AML-193 (cell line): ENCODE data around the gene BCAN.
"Not testable (repeated sequence)": the region's sequence is repeated elsewhere in the genome, so short reads cannot be mapped to it uniquely, and the experiment has no call there.

Source experiments
- DNase-seq, 2 experiments: peaks; one replicate each; lab custom pipeline; 2025; lab: John Stamatoyannopoulos, UW

Gene BCAN, protein sequence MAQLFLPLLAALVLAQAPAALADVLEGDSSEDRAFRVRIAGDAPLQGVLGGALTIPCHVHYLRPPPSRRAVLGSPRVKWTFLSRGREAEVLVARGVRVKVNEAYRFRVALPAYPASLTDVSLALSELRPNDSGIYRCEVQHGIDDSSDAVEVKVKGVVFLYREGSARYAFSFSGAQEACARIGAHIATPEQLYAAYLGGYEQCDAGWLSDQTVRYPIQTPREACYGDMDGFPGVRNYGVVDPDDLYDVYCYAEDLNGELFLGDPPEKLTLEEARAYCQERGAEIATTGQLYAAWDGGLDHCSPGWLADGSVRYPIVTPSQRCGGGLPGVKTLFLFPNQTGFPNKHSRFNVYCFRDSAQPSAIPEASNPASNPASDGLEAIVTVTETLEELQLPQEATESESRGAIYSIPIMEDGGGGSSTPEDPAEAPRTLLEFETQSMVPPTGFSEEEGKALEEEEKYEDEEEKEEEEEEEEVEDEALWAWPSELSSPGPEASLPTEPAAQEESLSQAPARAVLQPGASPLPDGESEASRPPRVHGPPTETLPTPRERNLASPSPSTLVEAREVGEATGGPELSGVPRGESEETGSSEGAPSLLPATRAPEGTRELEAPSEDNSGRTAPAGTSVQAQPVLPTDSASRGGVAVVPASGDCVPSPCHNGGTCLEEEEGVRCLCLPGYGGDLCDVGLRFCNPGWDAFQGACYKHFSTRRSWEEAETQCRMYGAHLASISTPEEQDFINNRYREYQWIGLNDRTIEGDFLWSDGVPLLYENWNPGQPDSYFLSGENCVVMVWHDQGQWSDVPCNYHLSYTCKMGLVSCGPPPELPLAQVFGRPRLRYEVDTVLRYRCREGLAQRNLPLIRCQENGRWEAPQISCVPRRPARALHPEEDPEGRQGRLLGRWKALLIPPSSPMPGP

DNA sequence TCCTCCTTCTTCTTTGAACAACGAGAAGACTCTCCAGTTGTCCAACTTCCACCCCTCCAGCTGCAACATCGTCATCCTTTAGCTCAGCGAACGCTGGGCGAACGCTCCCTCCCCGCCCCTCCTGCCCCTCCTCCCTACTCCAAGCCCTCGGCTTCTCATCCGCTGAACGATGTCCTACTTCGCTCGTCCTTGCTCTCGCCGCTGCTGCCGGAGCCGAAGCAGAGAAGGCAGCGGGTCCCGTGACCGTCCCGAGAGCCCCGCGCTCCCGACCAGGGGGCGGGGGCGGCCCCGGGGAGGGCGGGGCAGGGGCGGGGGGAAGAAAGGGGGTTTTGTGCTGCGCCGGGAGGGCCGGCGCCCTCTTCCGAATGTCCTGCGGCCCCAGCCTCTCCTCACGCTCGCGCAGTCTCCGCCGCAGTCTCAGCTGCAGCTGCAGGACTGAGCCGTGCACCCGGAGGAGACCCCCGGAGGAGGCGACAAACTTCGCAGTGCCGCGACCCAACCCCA, at the start of gene BCAN:
BCAN (plus strand) TSS at position 357 of the 504 bp plus-strand sequence. CDS start 3,938 bp downstream, outside the sequence.
- no peak for DNase-seq

DNA sequence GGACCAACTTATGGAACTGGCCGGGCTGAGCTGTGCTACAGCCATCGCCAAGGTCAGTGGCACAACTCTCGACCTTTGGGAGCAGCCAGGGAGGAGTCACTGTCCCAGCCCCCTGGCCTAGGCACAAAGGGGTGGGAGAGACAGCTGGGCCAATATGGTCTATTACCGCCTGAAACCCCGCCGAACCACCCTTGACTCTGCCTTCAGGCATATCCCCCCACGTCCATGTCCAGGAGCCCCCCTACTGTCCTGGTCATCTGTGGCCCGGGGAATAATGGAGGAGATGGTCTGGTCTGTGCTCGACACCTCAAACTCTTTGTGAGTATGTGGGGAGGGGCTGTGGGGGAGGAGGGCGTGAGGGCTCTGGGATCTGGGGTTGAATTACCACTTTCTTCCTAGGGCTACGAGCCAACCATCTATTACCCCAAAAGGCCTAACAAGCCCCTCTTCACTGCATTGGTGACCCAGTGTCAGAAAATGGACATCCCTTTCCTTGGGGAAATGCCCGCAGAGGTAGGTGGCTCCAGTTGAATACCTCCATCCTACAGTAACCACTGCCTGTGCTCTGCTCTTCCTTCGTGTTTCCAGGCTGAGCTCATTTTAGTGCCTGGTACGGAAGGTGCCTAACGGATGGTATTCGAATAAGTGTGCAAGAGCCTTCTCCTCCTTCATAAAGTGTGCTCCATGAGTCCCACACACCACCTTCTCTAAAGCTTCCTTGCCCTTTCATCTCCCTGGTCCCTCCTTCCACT, 49.6 kb upstream of the BCAN start:
- no peak for DNase-seq

DNA sequence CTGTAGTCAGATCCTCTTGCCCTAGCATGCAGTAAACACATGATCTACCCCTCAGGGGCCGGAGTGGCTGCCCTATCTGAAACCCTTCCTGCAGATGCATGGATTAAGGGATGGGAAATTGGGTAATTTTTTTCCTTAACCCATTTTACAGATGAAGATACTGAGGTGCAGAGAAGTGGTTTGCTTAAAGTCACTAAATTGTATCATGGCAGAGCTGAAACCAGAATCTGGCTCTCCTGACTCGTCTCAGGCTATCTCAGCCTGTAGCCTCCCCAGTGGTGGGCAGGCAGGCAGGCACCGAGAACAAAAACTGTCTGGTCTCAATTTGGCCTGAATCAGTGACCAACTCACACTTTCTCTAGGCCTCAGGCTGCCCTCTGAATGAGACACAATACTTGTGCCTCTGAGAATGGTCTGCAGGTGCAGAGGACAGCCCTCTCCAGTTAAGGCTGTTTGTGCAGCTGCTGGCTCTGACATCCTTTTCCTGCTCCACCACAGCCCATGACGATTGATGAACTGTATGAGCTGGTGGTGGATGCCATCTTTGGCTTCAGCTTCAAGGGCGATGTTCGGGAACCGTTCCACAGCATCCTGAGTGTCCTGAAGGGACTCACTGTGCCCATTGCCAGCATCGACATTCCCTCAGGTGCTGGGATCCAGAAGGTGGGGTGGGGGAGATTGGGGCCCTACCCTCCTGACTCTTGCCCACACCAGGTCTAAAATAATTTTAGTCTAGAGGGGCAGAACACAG, 48.8 kb upstream of the BCAN start:
- DNase-seq = no peak

DNA sequence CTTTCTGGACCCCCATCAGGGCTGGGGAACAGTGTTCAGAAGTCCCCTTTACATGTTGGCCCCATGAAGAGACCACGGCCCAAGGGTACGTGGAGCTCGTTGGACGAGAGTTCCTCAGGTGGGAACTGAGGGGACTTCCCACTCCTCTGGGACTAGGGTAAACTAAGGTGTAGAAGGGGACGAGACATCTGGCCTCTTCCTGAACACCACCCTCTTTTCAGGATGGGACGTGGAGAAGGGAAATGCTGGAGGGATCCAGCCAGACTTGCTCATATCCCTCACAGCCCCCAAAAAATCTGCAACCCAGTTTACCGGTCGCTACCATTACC, 48.3 kb upstream of the BCAN start:
- no peak for DNase-seq

DNA sequence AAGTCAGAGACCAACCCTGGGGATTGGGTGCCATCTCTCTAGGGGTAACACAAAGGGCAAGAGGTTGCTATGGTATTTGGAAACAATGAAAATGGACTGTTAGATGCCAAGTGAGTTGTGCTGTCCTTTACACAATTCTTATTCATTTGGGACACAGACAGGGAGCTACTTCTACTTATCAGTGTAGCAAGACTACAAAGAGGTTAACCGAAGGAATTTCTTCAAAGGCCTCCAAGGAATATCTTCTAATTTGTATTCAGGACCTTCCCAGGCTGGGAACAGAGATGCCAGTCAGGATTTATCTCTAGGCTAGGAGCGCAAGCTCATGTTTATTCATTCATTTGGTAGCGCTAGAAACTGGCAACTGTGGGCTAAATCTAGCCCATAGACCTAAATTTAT, 47.7 kb upstream of the BCAN start:
- no peak for DNase-seq

DNA sequence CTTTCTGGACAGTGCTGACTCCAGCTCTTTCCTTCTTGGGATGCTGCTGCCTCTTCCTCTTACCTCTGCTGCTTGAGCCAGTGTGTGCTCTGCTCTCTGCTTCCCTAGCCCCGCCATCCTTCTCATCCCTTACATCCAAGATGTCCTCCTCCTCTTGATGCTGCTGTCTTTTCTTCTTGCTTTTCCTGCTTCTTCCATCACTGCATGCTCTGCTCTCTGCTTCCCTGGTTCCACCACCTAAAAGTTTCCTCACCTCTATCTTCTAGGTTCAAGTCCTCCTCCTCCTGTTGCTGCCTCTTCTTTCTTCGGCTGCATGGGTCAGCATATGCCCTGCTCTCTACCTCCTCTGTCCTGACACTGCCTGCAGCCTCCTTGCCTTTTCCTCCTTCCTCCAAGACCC, 46.9 kb upstream of the BCAN start:
- no peak for DNase-seq

DNA sequence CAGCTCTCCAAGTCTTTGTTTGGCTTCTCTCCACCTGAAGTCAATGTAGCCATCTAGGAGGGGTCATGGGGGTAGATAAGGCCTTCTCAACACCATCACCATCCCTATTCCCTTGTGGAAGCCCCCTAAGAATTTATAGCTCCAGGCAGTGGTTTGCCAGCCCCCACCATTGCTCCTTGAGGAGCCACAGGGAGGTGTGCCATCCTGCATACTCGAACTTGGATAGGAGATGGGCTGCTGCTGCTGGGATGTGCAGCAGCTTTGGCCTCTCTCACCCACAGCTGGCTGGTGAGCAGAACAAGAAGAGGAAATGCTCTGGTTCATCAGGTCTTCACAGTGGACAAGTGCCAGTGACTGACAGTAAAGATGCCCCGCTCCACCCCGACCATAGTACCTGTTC, 45.5 kb upstream of the BCAN start:
- DNase-seq = no peak

DNA sequence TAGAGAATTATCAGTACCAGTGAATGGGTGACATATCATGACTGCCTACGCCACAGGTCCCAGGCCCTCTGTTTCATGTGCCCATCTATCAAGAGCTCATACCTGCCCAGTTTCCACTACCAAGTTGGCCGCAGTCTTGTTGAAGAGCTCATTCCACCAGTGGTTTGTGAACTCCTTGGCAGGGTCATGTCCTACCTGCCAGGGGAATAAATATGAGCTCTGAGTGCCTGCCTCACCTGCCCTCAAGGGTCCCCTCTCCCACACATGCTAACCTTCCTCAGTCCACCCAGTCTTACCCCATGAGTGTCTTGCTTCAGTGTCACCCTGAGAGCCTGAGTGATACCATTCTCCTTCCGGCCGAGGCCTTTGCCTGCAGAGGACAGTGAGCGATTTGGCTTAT, 43.8 kb upstream of the BCAN start:
- DNase-seq = no peak

DNA sequence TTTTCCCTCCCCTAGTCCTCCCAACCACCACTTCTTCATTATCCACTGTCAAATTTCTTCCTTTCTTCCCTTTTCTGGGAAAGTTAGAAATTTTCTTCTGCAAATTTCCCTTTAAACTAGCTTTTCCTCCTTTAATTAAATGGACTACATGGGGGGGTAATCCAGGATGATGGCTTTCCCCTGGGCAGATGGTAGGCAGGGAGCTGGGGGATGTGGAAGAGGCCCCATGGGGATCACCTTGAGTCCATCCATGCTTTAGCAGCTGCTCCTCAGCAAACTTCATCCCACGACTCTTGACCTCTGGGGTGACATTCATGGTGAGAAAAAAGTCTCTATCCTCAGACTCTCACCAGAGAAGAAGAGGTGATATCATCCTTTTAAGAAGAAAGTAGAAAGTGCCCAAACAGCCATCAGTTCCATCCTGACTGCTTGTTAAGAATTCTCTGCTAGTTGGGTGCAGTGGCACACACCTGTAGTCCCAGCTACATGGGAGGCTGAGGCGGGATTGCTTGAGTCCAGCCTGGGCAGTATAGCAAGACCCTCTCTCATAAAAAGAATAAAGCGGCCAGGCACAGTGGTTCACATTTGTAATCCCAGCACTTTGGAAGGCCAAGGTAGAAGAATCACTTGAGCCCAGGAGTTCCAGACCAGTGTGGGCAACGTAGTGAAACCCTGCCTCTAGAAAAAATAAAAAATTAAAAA, 43.0 kb upstream of the BCAN start:
- DNase-seq = no peak

DNA sequence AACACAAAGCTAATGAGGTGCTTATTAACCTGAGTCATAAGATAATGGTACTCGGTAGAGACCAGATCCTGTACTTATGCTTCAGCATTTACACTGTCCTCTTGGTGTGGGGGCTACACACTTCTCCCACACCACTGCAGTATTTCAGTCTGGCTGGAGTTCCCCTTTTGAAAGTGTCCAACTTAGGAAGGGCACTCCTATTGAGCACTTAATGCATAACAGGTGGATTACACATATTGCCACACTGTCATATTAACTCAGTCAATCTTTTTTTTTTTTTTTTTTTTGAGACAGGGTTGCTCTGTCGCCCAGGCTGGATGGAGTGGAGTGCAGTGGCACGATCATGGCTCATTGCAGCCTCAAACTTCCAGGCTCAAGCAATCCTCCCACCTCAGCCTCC, 42.1 kb upstream of the BCAN start:
- peak; percentile 76 to 83 for DNase-seq

DNA sequence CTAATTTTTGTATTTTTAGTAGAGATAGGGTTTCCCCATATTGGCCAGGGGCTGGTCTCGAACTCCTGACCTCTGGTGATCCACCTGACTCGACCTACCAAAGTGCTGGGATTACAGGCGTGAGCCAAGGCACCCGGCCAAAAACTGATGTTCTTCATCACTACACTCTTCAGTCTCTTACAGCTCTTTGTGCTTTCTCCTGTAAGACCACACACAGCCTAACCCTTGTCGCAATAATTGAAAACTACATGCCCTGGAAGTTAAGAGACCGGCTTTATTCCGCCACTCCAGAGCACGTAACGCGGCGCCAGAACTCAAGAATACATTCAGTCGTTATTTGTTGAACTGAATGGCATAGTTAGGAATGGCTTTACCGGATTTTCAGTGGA, 41.2 kb upstream of the BCAN start:
- DNase-seq = no peak

DNA sequence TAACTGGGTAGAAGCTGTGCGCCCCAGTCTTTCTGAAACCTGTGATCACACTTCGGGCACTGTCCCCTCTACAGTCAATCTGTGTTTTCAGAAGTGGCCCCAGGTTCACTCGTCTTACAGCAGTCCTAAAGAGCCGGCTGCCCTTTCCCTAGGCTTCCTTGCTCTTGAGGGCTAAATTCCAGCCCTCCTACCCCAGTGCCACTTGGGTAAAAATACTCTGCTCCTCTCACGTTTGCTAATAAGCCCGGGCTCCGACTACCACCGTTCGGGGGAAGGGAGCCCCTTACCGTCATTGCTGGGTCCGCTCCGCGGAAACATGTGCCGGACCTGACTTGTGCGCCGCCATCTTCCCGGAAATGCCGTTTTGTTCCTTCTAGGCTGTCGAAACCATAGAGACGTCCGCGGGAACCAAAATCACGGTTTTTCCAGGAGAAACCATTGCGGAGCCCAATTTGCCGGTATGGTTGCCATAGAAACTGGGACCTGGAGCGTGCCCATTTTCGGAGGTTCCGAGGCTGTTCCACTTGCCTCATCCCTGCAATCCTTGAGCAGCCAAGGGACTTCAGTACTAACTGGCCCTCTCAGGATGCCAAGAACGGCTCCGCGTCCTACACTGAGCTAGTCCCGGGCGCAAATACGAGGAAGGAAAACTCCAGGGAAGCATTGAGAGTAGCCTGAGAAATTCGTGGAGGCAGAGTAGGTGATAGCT, 40.6 kb upstream of the BCAN start, which contains the start of gene GPATCH4:
GPATCH4 (minus strand) TSS at position 358 of the 709 bp plus-strand sequence.
- peak; percentile 59 to 69 for DNase-seq

DNA sequence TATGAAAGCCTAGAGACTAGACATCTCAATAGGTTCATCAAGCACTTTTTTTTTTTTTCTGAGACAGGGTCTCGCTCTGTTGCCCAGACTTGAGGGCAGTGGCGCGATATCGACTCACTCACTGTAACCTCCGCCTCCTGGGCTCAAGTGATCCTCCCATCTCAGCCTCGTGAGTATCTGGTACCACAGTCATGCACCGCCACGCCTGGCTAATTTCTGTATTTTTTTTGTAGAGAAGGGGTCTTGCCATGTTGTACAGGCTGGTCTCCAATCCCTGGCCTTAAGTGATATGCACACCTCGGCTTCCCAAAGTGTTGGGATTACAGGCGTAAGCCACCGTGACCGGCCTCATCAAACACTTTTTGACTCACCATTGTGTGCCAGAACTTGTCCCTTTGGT, 40.0 kb upstream of the BCAN start:
- DNase-seq = no peak

DNA sequence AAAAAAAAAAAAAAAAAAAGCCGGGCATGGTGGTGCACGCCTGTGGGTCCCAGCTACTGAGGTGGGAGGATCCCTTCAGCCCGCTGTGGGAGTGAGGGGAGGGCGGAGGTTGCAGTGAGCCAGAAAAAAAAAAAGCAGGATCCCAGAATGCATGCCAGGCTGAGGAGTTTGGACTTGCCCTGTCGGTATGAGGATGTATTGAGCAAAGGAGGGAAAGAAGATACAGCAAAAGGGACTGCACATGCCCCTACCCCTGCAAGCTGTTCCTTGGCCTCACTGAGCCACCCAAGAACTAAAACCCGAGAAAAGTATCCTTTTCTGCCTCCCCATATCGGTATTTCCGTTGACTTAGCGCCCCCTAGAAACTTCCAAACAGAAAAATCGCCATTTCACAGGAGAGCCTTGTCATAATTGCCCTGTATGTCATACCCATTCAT, 39.3 kb upstream of the BCAN start:
- peak; percentile 33 to 52 for DNase-seq

DNA sequence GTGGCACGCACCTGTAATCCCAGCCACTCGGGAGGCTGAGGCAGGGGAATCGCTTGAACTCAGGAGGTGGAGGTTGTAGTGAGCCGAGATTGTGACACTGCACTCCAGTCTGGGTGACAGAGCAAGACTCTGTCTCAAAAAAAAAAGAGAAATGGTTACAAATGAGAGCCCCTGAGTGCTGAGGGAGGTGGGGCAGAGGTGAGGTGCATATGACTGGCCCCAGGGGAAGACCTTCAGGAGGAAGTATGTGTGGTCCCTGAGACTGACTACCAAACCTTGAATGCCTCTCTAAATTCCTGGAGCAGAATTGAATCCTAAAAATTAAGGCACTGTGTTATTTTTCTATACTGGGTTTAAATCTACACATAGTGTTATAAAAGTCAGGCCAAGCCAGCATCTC, 34.6 kb upstream of the BCAN start:
- not testable (repeated sequence) for DNase-seq

DNA sequence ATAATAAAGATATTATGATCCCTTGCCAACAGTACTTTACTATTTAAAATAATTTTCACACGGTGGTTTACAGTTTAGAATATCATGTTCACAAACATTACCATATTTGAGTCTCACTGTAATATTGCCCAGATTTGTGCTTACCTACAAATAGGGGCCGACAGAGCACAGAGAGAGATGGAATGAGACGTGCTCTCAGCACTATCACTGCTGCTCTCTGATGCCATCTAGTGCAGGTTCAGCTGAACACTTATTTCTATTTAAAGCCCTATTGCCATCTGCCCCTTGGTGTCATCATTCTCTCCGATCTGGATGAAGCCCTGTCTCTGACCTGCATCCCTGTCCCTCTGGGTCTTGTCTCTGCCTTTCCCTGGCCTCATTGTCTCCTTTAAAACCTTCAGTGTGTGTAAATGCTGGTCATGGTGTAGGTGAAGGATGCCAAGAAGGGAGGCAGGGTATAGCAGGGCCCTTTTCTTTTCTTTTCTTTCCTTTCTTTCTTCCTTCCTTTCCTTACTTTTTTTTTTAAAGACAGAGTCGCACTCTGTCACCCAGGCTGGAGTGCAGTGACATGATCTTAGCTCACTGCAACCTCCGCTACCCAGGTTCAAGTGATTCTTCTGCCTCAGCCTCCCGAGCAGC, 33.8 kb upstream of the BCAN start:
- peak; percentile 78 to 87 for DNase-seq

DNA sequence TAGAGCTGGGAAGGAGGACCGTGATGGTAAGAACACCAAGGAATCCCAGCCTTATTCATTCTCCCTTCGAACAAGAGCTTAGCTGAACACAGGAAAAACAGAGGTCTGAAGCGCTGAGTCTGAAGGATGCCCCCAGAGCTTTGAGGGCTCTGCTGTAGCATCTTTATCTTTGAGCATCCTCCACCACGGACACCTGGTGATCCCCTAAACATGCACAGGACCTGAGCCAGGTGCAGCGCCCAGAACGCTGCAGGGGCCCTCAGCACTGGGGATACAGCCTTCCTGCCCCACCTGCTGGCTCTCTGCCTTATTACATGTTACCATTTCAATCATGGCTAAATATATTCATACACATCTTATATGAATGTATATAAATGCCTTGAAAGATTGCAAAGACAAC, 32.9 kb upstream of the BCAN start:
- peak; percentile 30 to 43 for DNase-seq

DNA sequence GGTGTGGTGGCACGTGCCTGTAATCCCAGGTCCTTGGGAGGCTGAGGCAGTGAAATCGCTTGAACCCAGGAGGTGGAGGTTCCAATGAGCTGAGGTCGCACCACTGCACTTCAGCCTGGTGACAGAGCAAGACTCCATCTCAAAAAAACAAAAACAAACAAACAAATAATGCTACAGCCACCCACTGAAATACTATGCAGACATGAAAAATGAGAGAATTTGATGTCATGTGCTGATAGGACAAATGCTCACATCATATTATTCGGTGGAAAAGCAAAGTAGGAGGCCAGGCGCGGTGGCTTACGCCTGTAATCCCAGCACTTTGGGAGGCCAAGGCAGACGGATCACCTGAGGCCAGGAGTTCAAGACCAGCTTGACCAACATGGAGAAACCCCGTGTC, 31.8 kb upstream of the BCAN start:
- not testable (repeated sequence) for DNase-seq

DNA sequence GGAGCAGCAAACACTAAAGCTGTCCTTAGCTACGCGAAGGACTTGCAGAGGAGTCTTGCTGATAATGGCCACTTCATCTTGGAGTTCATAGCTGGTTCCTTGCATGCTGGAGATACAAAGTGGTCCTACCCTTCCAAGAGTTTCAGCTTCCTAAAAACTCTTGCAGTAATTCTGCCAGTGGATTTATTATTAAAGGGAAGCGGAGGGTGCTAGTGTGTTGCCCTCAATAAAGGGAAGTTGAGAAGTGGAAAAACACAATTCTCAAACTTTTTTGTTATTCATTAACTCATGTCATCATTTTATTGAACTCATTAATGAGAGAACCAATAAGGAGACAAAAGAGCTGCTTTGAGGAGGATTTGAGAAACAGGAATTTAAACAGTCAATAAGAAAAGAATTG, 29.3 kb upstream of the BCAN start:
- no peak for DNase-seq

DNA sequence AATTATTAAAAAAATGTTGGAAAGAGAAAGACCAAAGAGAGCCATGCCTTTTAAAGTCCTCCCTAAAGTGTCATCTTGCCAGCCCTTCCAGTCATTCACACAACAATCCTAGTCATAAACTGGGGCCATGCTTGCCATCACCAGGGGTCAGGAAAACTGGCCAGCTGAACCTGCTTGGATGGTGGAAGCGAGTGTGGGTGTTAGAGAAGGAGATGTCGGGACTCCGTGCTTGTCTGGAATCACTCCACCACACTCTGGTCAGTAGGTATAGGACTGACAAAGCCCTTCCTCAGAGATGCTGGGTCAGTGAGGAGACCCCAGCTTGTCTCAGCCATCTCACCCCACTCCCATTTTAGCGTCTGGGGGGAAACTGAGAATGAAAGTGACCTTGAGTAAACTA, 26.0 kb upstream of the BCAN start:
- no peak for DNase-seq
